Suprapubic skin (tissue), 3 donors: ENCODE measurements around the gene TNPO2.

Source experiments
- CTCF ChIP-seq, 2 donors: fragments of 200-600 bp in 1 of 2; fragments of 450-650 bp in 1 of 2; sonication (generic) in 1 of 2; IDR thresholded peaks; one replicate each; pipeline ENCODE4 v1.5.1; 2016 to 2019; ENCODE audit warnings: antibody characterized with exemption in 2 of 2, mild to moderate bottlenecking in 1 of 2, moderate library complexity in 1 of 2
- POLR2A ChIP-seq, 2 donors: fragments of 450-650 bp; IDR thresholded peaks; one replicate each; pipeline ENCODE4 v1.6.1; 2017; ENCODE audit warnings: antibody characterized with exemption in 2 of 2, mild to moderate bottlenecking in 2 of 2, moderate library complexity in 2 of 2

GRCh38 chr19:12692960-12693359 lies 30.8 kb downstream of the TNPO2 start:
- TF ChIP-seq CTCF (IDR thresholded peaks at IDR 0.05) (no peak), POLR2A (IDR thresholded peaks at IDR 0.05) (no peak)
